Stimulated activated naive B cell treated with anti-CD40 and anti-IgM and Interleukin-4, amounts not matched to agents 10 μg/mL and 1 μg/mL and 100 μg/mL, for 72 hours (primary cell): ENCODE measurements around the gene BBS9.
A peak's percentile ranks its signal among the peaks of the same experiment; 100 is the strongest.

Source experiments
- ATAC-seq, 2 donors: fragments of 150-1000 bp; cut with Tn5 transposase; replicated peaks; 2 replicates each; pipeline ENCODE4 v1.10.0; 2021; ENCODE audit warnings: moderate library complexity in 1 of 2
- DNase-seq: peaks from one replicate; pipeline ENCODE4 v3.0.0; 2021
- H3K27ac Mint-ChIP-seq: one replicate; pipeline ENCODE4 v1.8.0; 2022; ENCODE audit warnings: mild to moderate bottlenecking, mixed read lengths
- H3K27me3 Mint-ChIP-seq, 2 donors: one replicate each; pipeline ENCODE4 v1.8.0; 2022; ENCODE audit warnings: mixed read lengths in 2 of 2
- H3K36me3 Mint-ChIP-seq, 2 donors: one replicate each; pipeline ENCODE4 v1.8.0; 2022; ENCODE audit warnings: mixed read lengths in 2 of 2, mild to moderate bottlenecking in 1 of 2
- H3K4me1 Mint-ChIP-seq, 2 donors: one replicate each; pipeline ENCODE4 v1.8.0; 2022; ENCODE audit warnings: mixed read lengths in 2 of 2, mild to moderate bottlenecking in 1 of 2
- H3K4me3 Mint-ChIP-seq, 2 donors: one replicate each; pipeline ENCODE4 v1.8.0; 2022; ENCODE audit warnings: mild to moderate bottlenecking in 2 of 2, mixed read lengths in 2 of 2, moderate library complexity in 1 of 2
- H3K9me3 Mint-ChIP-seq, 2 donors: one replicate each; pipeline ENCODE4 v1.8.0; 2022; ENCODE audit warnings: mixed read lengths in 2 of 2, mild to moderate bottlenecking in 1 of 2

BBS9 gene

DNA sequence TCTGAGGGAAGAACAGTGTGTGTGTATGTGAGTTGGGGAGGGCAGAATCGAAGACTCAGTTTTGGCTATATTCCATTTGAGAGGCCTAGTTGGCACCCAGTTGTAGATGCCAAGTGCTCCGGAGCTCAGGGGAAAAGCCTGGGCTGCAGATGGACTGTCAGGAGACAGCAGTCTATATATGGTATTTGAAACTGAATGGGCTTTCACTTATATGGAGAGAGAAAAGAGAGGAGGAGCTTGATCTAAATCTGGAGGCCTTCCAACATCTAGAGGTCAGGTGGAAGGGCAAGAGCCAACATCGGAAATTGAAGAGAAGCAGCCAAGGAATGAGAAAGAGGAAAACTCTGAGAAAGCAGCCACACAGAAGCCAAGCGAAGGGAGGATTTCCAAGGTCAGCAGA lies 425.2 kb downstream of the BBS9 start:
- Mint-ChIP-seq H3K4me1 (no peaks in the 10 kb centered on the region), H3K4me3 (no peak overlapping the region), H3K9me3 (no peaks in the 10 kb centered on the region), H3K27ac (no peak overlapping the region), H3K27me3 (no peaks in the 10 kb centered on the region), H3K36me3 (peaks cover 0 to 4% of the 10 kb centered on the region in 2 donors)
- no peak for DNase-seq
- ATAC-seq: no peak

- no peak for ATAC-seq
- H3K27ac Mint-ChIP-seq: no peak overlapping the region
- H3K36me3 Mint-ChIP-seq: peaks cover 0 to 4% of the 10 kb centered on the region in 2 donors
- no peaks in the 10 kb centered on the region for H3K27me3 Mint-ChIP-seq
- DNase-seq: no peak
- H3K9me3 Mint-ChIP-seq: no peaks in the 10 kb centered on the region
- H3K4me1 Mint-ChIP-seq: no peaks in the 10 kb centered on the region
- no peak overlapping the region for H3K4me3 Mint-ChIP-seq
These were observed 427.1 kb downstream of the BBS9 start for GRCh38 chr7:33556472-33556871.

- H3K9me3 Mint-ChIP-seq: no peaks in the 10 kb centered on the region
- H3K36me3 Mint-ChIP-seq: peaks cover 0 to 4% of the 10 kb centered on the region in 2 donors
- H3K4me1 Mint-ChIP-seq: no peaks in the 10 kb centered on the region
- H3K27me3 Mint-ChIP-seq: no peaks in the 10 kb centered on the region
- no peak overlapping the region for H3K4me3 Mint-ChIP-seq
- DNase-seq (no peak), ATAC-seq (no peak)
- no peak overlapping the region for H3K27ac Mint-ChIP-seq
These were observed 429.4 kb downstream of the BBS9 start for GRCh38 chr7:33558549-33559323.

- Mint-ChIP-seq H3K4me3 (no peak overlapping the region), H3K36me3 (peaks cover 0 to 4% of the 10 kb centered on the region in 2 donors)
These were observed 430.0 kb downstream of the BBS9 start for GRCh38 chr7:33559324-33559710.

GRCh38 chr7:33562996-33563395 lies 433.6 kb downstream of the BBS9 start:
- H3K4me3 Mint-ChIP-seq: no peak overlapping the region
- no peak for ATAC-seq

More at GRCh38 chr7:33559324-33559710, 430.0 kb downstream of the BBS9 start:
- no peaks in the 10 kb centered on the region for H3K9me3 Mint-ChIP-seq
- ATAC-seq (no peak), DNase-seq (no peak)
- no peaks in the 10 kb centered on the region for H3K4me1 Mint-ChIP-seq
- H3K27ac Mint-ChIP-seq: no peak overlapping the region
- H3K27me3 Mint-ChIP-seq: no peaks in the 10 kb centered on the region

GRCh38 chr7:33563651-33564050 lies 434.3 kb downstream of the BBS9 start:
- no peak overlapping the region for H3K27ac Mint-ChIP-seq
- H3K27me3 Mint-ChIP-seq: no peaks in the 10 kb centered on the region

More at GRCh38 chr7:33562996-33563395, 433.6 kb downstream of the BBS9 start:
- H3K9me3 Mint-ChIP-seq: no peaks in the 10 kb centered on the region
- no peaks in the 10 kb centered on the region for H3K27me3 Mint-ChIP-seq
- DNase-seq: no peak
- no peak overlapping the region for H3K27ac Mint-ChIP-seq
- no peaks in the 10 kb centered on the region for H3K4me1 Mint-ChIP-seq
- peaks cover 0 to 3% of the 10 kb centered on the region in 2 donors for H3K36me3 Mint-ChIP-seq

GRCh38 chr7:33578166-33578565 lies 448.8 kb downstream of the BBS9 start:
- Mint-ChIP-seq H3K4me3 (no peak overlapping the region), H3K27me3 (no peaks in the 10 kb centered on the region), H3K4me1 (no peaks in the 10 kb centered on the region), H3K36me3 (peaks cover 15 to 17% of the 10 kb centered on the region in 2 donors), H3K27ac (no peak overlapping the region), H3K9me3 (peaks cover 0 to 15% of the 10 kb centered on the region in 2 donors)
- ATAC-seq (no peak), DNase-seq (no peak)

More at GRCh38 chr7:33563651-33564050, 434.3 kb downstream of the BBS9 start:
- H3K4me1 Mint-ChIP-seq: no peaks in the 10 kb centered on the region
- H3K36me3 Mint-ChIP-seq: no peaks in the 10 kb centered on the region
- H3K9me3 Mint-ChIP-seq: no peaks in the 10 kb centered on the region
- DNase-seq: no peak
- no peak overlapping the region for H3K4me3 Mint-ChIP-seq
- ATAC-seq: no peak

DNA sequence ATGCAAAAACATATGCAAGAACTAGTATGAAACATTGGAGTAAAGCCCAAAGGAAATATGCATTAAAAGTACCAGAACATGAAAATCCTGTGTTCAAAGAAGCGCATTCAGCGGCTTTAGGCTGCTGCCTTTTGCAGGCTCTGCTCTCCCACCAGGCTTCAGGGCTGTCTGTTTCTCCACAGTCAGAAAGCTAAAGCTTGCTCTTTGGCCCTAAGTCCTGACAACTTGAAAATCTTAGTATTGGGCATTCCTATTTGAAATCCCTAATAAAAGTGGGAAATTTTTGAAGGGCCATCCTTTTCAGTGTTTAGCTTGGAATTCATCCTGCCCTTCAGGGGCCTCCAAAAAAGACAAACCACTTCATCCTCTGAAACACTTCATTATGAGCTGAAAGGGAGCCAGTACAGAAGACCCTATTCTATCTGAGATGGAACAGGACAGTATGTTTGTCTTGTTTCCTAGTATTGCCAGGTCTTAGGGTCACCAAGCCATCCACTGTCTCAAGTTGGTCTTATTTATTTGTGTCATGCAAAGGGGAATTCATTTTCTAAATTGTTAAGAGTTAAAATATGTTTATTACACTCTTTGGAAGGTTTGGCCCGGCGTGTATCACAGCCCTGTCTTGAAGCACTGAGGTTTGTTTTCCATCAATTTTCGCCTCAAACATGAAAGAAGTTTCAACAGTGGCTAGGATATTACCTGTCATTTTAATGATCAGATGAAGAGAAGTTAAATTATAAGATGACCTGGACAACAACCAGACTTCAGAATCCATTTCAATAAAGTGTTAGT lies 449.7 kb downstream of the BBS9 start:
- H3K27ac Mint-ChIP-seq: no peak overlapping the region
- H3K4me1 Mint-ChIP-seq: no peaks in the 10 kb centered on the region
- H3K36me3 Mint-ChIP-seq: peaks cover 15 to 17% of the 10 kb centered on the region in 2 donors
- no peak overlapping the region for H3K4me3 Mint-ChIP-seq
- ATAC-seq (no peak), DNase-seq (no peak)
- H3K9me3 Mint-ChIP-seq: peaks cover 0 to 15% of the 10 kb centered on the region in 2 donors
- H3K27me3 Mint-ChIP-seq: no peaks in the 10 kb centered on the region

DNA sequence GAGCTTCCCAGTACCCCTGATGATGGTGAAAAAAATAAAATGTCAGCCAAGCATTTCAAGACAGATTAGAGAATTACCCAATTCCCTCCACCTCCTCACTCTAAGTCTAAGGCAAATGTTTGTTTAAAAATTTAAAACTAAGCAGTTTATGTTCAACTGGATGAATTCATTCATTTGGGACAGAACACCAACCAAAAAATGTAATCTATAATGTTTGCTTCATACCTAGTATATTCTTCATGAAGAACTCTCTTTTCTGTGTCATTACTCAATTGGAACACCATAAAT lies 450.3 kb downstream of the BBS9 start:
- Mint-ChIP-seq H3K4me3 (no peak overlapping the region), H3K27me3 (no peaks in the 10 kb centered on the region), H3K4me1 (no peaks in the 10 kb centered on the region), H3K9me3 (peaks cover 0 to 15% of the 10 kb centered on the region in 2 donors), H3K27ac (no peak overlapping the region), H3K36me3 (peaks cover 15 to 17% of the 10 kb centered on the region in 2 donors)
- DNase-seq (no peak), ATAC-seq (no peak)

DNA sequence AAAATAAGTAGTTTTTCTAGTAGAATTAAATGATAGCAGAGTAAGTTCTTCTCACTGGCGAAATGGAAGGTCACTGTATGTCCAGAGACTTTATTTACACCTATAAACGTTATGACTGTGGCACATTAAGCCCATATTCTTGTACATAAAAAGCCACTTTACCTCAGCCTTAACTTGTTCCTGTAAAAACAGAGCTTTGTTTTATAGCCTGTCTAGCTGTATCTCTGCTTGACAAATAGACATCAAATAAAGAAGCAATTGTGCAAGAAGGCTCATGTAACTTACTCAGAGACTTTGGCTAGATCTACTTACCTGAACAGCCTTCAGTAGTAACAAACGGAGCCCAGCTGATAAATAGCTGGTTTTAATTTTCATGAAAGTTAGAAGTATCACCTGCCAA lies 451.9 kb downstream of the BBS9 start:
- Mint-ChIP-seq H3K36me3 (peaks cover 6 to 7% of the 10 kb centered on the region in 2 donors), H3K4me3 (no peak overlapping the region), H3K27ac (no peak overlapping the region), H3K27me3 (no peaks in the 10 kb centered on the region), H3K9me3 (peaks cover 0 to 9% of the 10 kb centered on the region in 2 donors), H3K4me1 (no peaks in the 10 kb centered on the region)
- DNase-seq (no peak), ATAC-seq (no peak)

GRCh38 chr7:33582104-33582503 lies 452.7 kb downstream of the BBS9 start:
- H3K4me1 Mint-ChIP-seq: no peaks in the 10 kb centered on the region
- H3K4me3 Mint-ChIP-seq: no peak overlapping the region
- ATAC-seq: no peak
- H3K9me3 Mint-ChIP-seq: peaks cover 0 to 4% of the 10 kb centered on the region in 2 donors
- H3K27me3 Mint-ChIP-seq: no peaks in the 10 kb centered on the region
- peaks cover 0 to 4% of the 10 kb centered on the region in 2 donors for H3K36me3 Mint-ChIP-seq
- H3K27ac Mint-ChIP-seq: no peak overlapping the region
- DNase-seq: no peak

DNA sequence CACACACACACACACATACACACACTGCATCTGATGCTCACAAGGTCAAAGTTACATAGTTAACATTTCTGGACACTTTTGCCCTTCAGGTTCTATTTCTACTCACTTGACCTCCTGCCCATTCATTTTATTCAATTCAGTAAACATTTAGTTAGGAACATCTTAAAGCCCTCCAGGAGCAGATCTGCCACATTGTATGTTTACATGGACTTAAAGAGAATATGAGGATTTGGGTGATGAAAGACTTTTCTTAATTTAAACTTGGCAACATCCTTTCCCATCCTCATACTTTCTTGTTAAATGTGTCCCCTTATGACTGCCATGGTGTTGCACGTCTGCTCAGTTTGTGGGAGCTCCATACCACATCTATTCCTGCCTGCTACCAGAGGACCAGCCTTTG lies 453.2 kb downstream of the BBS9 start:
- Mint-ChIP-seq H3K27ac (no peak overlapping the region), H3K4me3 (no peak overlapping the region), H3K9me3 (peaks cover 0 to 2% of the 10 kb centered on the region in 2 donors), H3K27me3 (no peaks in the 10 kb centered on the region), H3K4me1 (no peaks in the 10 kb centered on the region), H3K36me3 (peaks cover 0 to 2% of the 10 kb centered on the region in 2 donors)
- DNase-seq (no peak), ATAC-seq (no peak)

DNA sequence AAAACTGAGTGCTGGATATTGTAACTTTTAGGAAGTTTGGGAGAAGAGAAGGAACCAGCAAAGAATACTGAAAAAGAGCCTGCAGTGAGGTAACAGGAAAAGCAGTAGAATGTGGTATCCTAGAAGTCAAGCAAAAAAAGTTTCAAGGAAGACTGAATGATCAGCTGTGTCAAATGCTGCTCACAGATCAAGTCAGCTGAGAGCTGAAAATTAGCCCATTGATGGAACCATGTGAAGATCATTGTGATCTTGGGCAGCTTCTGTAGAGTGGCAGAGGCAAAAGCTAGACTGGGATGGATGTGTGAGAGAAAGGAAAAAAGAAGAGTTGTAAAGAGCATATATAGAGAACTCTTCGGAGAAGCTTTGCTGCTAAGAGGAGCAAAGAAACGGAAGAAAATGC lies 460.5 kb downstream of the BBS9 start:
- H3K4me1 Mint-ChIP-seq: peaks cover 5 to 7% of the 10 kb centered on the region in 2 donors
- ATAC-seq: no peak
- no peaks in the 10 kb centered on the region for H3K27me3 Mint-ChIP-seq
- H3K9me3 Mint-ChIP-seq: peaks cover 0 to 2% of the 10 kb centered on the region in 2 donors
- DNase-seq: no peak
- H3K27ac Mint-ChIP-seq: no peak overlapping the region
- no peak overlapping the region for H3K4me3 Mint-ChIP-seq
- peaks cover 1 to 3% of the 10 kb centered on the region in 2 donors for H3K36me3 Mint-ChIP-seq

GRCh38 chr7:33590916-33591315 lies 461.6 kb downstream of the BBS9 start:
- Mint-ChIP-seq H3K27me3 (no peaks in the 10 kb centered on the region), H3K4me1 (peaks cover 5 to 7% of the 10 kb centered on the region in 2 donors), H3K36me3 (peaks cover 0 to 6% of the 10 kb centered on the region in 2 donors), H3K4me3 (no peak overlapping the region), H3K9me3 (peaks cover 3 to 4% of the 10 kb centered on the region in 2 donors), H3K27ac (no peak overlapping the region)
- ATAC-seq (no peak), DNase-seq (no peak)

- Mint-ChIP-seq H3K27ac (no peak overlapping the region), H3K9me3 (peaks cover 3 to 4% of the 10 kb centered on the region in 2 donors), H3K4me3 (no peak overlapping the region), H3K27me3 (no peaks in the 10 kb centered on the region), H3K36me3 (peaks cover 0 to 6% of the 10 kb centered on the region in 2 donors), H3K4me1 (peaks cover 5 to 7% of the 10 kb centered on the region in 2 donors)
- no peak for DNase-seq
- ATAC-seq: peak in 1 of 2 donors; percentile 53
These were observed 462.1 kb downstream of the BBS9 start for GRCh38 chr7:33591490-33591889.
